ENCODE data around the gene KRTAP17-1.
A peak's percentile ranks its signal among the peaks of the same experiment; 100 is the strongest.

KRTAP17-1 gene

DNA sequence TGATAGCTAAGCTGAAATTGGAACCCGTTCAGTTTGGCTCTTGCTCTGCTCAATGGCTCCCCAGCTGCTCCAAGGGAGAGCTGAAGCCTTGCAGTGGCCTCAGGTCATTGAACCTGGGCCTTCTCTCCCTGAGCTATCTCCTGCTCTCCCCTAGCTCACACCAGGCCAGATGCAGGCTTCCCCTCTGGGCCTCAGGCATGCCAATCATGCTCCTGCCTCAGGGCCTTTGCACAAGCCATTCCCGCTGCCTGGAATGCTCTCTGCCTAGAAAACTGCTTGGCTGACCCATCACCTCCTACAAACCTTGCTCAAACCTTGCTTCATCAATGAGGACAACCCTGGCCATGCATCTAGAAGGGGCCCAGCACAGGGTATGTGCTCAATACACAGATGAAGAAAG, 16.7 kb upstream of the KRTAP17-1 start:
- no peak for DNase-seq (ENCODE audit: low read depth)

DNA sequence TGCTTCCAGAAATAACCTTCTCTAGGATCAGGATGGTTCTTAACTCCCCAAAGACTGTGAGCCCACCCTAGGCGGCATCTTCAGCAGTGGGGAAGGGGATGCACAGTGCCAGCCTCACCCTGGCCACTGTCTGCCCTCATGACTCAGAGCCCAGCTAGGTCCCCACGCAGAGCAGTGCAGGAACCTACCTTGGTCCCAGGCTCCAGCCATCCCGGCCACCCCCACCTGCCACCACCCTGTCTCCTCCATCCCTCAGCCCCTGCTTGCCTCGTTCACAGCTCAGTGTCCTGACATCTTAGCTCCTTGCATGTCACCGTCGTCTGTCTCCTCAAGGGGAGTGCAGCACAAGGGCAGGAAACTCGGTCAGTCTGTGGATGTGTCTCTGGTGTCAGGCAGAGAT, 16.1 kb upstream of the KRTAP17-1 start:
- no peak for DNase-seq (ENCODE audit: low read depth)

DNA sequence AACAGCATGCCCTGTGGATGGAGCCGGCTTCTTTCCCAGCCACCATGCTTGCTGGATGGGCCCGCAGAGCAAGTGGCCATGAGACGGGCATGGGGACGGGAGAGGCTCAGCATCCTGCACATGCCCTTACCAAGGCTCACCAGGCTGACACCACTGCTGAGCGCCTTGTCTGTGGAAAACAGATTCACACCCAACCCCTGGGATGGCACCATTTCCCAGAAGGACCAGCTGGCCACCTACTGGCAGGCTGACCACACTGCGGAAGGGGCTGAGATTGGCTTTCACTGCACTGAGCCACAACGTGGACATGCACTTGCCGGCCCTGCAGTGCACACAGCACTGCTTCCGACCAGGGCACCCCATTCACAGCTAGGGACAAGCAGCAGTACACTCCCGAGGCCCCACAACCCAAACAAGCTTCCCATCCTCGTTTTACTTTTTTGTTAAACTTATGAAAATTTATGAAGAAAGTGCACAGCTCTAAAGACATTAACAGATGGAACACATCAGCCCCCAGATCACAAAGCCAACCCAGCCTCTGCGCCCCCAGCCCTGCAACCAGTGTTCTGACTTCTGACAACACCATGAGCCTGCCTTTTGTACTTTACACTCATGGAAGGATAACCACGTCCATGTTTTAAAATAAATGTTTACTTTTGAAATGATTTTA, 13.9 kb upstream of the KRTAP17-1 start:
- DNase-seq (ENCODE audit: low read depth) = peak; percentile 75

DNA sequence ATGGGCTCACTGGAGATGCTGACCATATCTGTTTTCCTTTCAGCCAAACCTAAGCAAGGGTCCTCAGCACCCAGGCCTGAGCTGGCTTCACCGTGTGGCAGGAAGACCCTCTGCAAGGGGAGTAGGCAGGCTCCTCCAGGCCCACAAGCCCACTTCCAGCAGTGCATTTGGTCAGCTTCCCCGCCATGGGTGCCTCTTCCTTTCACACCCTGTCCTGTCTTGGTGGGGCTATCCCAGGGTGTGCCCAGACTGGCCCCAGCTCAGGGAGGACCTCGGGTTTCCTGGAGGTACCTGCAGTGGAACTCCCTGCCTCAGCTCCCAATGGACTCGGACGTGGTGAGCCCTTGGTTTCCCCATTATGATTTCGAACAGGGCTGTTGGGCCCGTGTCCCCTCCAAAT, 12.7 kb upstream of the KRTAP17-1 start:
- no peak for DNase-seq (ENCODE audit: low read depth)

DNA sequence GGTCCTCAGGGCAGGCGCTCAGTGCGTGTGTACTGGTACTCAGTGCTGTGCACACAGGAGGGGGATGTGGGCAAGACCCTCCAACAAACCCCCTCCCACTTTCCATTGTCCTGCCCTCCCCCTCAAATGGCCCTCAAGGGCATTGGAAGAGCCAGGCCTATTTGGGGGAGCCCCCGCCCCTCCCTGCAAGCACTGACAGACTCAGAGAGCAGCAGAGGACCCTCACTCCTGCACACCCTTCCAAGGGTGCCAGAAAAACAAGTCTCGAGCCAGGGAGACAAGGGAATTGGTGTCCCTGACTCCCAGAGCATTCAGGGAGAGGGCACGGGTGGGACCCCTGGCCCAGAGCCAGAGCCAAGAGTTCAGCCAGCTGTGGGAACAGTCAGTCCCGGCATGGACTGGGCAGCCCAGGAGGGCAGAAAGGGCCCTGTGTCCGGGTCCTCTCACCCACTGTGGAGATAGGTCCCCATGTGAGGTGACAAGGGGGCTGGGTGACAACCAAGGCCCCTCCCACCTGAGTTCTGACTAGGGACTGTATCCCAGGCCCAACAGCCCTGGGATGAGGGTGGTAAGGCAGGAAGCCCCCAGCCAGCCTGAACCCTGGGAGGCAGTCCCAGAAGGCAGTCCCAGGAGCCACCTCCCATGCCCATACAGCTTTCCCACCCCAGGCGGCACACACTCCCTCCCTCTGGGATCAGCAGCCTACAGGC, 12.1 kb upstream of the KRTAP17-1 start:
- DNase-seq (ENCODE audit: low read depth) = no peak

DNA sequence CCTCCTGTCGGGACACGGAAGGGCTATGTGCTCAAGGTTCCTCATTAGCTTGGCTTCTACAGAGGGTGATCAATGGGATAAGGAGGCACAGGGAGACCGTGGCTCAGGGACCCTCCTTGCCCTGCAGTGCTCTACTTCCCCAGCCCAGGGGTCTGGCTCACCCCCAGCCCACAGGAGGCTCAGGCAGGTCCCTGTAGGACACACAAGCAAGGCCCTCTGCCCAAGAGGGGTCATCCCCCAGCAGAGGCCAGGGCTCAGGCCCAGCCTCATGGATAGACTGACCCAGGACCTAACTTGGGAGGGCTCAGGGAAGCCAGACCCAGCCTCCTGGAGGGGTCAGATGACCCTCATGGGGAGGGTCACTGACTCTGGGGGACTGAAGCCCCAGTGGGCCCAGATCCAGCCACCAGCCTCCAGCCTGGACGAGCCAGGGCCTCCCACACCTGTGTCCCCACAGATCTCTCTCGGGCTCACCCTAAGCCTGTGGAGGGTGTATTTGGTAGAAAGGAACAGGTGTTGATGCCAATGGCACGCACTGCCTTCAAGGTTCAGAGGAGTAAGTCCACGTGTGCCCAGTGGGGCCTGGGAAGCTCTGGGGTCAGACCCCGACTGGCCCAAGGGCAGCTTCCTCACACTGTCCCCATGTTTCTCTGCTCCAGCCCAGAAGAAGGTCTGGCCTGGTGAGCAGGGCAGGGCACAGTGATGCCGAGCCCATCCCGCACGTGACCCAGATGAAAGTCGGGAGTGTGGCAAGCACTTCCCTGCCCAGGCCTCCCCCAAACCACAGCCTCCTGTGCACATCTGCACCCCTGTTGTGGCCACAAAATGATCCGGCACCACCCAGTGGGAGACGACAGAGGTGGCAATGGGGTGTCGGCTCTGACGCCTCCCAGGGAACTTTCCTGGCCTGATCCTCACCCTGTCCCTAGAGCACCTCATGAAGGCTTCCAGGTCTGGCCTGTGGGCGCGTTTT, 10.9 kb upstream of the KRTAP17-1 start:
- no peak for DNase-seq (ENCODE audit: low read depth)

DNA sequence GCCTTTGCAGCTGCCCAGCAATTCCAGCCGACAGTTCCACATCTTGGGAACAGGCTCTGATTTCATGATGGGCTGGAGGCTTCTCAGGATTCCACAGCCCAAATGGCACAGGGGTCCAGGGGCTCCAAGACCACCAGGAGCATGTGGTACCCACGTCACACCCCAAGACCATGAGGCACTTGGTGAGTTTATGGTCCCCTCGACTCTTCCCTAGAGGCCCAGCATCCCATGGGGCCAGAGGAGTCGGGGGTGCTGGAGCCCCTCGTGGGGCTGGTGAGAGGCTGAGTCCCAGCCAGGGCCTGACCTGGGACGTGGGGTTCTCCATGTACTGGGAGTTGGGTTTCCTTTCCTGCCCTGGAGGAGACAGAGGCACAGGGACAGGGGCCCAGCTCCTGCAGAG, 10.1 kb upstream of the KRTAP17-1 start:
- no peak for DNase-seq (ENCODE audit: low read depth)

DNA sequence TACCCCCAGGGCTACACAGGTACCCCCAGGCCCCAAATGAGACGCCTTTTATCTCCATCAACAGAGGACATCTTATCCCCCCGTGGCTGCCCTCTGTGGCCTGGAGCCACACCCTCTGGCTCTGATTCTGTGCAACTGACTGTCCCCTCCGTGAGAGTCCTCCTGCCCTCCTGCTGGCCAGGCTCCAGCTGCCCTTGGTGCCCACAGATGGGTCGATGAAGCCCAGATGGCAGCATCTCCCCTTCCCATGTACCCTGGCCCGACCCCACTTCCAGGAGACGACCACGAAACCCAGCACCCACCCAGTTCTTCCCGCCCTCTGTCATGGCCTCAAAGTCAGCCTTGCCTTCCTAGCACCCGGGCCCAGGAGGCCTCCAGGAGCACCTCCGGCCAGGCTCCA, 9.6 kb upstream of the KRTAP17-1 start:
- DNase-seq (ENCODE audit: low read depth) = no peak

DNA sequence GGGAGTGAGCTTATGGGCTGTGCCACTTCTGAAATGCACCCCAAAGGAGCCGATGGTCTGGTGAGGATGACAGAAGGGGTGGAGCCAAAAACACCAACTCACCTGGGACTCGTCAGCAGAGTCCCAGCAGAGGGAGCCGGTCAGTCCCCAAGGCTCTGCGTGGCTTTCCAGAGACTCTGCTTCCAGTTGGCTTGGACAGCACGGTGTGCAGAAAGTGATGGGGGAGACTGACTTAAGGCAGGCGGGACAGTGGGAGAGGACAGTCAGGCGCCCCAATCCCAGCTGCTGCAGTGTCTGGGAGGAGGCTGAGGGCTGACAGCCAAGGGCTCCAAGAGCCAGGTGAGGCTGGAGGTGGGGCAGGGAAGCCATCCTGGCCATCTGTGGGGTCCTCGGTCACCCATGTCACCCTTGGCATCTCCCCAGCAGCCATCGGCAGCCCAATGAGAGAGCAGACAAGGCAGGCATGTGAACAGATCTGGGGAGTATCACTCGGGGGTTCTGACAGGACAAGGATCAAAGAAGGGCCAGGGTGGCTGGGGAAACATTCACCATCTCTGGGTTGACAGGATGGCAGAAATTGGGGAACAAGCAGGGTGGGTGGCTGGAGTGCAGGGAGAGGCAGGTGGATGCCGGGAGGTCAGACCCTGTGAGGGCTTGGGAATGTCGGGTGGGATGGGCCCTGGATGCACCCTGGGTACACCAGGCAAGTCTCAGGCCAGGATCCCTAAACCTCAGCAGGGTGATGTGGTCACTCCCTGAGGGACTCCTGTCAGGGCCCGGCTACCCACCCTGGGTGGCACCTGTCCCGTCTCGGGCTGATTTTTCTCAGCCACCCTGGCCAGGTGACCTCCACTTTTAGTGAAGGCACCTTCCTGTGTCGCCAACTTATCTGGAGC, 8.9 kb upstream of the KRTAP17-1 start:
- peak; percentile 18 for DNase-seq (ENCODE audit: low read depth)

DNA sequence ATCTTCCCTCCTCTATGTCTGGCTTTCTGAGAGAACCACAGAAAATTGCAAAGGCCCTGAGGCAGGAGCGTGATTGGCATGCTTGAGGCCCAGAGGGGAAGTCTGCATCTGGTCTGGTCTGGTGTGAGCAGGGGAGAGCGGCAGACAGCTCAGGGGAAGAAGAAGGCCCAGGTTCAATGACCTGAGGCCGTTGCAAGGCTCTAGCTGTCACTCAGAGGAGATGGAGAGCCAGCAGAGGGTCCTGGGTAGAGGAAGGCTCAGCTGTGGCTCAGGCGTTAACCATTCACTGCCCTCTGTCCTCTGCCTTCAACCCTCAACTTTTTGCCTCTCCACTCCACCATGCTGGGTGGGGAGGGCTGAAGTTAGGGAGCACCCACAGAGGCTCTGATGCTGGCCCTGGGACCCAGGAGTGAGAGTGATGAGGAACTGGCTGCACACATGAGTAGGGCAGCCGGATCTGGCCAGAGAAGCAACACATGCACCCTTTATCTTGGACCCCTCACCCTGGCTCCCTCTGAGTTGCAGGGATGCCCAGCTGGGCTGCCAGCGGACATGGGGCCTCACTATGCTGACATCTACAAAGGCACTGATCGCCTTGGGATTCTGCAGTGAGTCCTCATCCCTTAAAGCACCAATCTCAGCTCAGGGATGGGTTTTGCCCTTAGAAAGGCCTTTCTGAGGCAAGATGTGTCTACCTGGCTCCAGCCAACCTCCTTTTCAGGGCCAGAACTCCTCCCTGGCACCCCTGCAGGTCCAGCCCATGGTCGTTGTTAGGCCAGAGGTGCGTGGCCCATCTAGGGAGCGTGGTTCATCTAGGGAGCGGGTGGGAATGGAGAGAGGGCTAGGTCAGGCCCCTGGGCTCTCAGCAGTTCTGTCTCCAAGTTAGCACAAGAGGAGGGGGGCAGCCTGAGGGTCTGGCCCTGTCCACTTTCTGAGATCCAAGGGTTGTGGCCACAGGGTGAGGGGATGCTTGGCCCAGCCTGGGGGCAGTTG, 7.7 kb upstream of the KRTAP17-1 start:
- DNase-seq (ENCODE audit: low read depth) = peak; percentile 15

DNA sequence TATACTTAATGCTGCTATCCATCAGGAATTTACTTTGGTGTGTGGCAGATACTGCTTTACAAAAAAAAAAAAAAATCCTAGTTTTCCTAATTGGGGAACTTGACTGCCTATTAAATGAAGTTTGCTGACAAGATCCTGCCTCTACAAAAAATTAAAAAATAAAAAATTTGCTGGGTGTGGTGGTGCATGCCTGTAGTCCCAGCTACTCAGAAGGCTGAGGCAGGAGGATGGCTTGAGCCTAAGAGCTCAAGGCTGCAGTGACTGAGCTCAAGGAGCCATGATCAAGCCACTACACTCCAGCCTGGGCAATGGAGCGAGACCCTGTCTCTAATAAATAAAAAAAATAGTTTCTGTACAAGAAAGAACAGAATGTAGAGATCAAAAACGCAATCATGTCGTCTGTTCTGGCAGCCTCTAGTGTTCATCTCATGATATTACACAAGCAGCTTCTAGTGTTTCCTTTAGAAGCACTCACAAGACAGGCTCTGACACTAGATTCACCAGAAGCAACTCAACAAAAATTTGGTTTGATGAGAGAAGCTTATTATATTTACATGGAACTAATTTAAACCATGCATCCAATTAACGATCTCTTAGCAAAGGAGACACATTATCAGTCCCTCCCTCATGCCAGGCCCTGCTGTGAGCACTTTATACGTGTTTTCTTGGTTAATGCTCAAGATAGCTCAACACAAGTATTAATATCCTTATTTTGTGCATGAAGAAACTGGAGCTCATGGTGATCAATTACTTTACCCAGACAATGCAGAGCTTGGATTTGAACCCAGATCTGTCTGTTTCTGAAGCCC, 6.8 kb upstream of the KRTAP17-1 start:
- peak; percentile 76 for DNase-seq (ENCODE audit: low read depth)

DNA sequence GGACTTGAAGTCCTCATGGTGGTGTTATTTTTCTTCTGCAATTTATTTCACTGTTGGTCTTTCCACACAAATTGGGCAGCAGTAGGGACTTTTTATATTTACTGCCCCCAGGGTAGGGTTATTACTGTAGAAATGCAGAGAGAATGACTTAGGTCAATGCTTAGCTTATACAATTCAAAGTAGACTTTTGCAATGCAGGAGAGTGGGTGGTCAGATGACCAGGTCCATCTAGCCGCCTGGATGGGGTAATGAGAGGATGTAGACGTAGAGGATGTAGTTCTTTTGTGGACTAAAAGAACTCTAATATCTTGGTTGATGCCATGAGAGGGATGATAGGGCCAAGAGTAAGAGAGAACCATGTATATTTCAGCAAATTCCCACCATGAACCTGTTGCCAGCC, 2.7 kb upstream of the KRTAP17-1 start:
- no peak for DNase-seq (ENCODE audit: low read depth)

DNA sequence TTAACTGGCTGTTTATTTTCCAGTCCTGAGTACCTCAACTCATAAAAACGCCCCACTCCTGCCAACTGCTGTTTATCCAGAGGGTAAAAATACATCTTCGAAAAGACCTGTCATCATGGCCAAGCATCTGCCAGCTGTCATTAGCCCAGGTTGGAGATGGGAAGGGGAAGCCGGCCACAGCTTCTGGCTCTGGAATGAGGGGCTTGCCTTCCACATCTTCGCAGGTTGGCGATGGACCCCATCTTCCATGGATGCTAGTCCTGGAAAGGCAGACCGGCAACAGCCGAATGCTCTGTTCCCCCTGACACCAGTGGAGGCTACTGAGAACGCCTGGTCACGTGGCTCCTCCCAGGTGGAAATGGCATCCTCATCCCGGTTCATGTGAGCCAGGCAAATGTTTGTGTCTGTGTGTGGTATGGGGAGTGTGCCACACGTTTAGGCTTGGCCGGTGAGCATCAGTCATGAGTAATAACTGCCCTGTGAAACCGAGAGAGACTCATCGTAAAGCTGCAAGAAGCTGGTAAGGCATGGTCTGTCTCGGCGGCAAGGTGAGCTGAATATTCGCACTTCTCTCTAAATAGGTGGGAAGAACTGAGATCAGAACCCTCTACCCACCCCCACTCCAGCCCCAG, 420 bp upstream of the KRTAP17-1 start:
- no peak for DNase-seq (ENCODE audit: low read depth)

DNA sequence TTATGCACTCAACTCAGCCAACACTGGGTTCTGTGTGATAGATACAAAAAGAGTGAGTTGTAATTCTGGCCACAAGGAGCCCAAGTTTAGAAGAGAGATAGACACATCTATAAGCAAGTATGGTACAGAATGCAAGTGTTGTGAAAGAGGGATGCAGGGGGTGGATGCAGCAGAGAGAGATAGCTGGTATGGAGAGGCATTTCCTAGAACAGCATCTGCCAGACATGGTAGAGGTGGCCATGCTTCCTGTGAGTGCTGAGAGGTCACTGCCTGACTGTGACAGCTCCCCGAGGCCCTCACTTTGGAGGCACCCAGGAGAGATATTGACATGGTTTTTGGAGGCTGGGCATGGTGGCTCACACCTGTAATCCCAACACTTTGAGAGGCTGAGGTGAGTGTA, 4.4 kb downstream of the KRTAP17-1 start:
- no peak for DNase-seq (ENCODE audit: low read depth)

DNA sequence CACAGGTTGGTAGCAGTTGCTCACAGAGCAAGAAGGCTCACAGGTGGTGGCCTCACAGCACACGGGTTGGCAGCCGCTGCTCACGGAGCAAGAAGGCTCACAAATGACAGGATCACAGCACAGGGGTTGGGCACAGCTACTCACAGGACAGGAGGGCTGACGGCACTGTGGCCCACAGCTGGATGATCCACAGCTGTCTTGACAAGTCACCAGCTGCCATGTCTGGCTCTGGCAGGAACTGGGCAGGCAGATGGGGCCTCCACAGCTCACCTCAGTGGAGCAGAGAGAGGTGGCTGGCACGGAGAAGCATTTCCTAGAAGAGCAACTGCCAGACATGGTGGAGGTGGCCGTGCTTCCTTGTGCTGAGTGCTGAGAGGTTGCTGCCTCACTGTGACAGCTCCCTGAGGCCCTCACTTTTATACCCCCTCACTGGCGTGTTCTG, 6.6 kb downstream of the KRTAP17-1 start, which contains the start of gene KRTAP16-1:
KRTAP16-1 (minus strand) TSS at position 392 of the 442 bp plus-strand sequence; CDS start at position 336, 56 bp downstream.
- no peak for DNase-seq (ENCODE audit: low read depth)

DNA sequence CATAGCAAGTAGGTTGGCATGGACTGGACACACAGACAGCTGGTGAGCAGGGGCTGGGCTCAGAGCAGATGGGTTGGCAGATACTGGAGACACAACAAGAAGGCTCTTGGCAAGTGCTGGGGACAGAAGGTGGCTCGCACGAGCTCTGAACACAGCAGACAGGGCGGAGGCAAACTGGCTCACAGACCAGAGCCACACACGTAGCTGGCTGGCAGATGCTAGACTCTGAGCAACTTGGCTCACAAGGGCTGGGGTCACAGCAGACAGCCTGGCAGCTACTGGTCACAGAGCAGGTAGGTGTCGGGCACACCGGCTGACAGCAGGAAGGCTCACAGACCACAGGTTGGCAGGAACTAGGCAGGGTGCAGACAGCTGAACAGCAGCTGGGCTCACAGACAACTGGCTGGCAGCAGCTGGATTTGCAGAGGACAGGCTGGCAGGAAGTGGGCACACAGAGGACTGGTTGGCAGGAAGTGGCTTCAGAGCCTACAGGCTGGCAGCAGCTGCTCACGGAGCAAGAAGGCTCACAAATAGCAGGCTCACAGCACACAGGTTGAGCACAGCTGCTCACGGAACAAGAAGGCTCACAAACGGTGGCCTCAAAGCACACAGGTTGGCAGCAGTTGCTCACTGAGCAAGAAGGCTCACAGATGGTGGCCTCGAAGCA, 7.1 kb downstream of the KRTAP17-1 start:
- DNase-seq (ENCODE audit: low read depth) = peak; percentile 10

DNA sequence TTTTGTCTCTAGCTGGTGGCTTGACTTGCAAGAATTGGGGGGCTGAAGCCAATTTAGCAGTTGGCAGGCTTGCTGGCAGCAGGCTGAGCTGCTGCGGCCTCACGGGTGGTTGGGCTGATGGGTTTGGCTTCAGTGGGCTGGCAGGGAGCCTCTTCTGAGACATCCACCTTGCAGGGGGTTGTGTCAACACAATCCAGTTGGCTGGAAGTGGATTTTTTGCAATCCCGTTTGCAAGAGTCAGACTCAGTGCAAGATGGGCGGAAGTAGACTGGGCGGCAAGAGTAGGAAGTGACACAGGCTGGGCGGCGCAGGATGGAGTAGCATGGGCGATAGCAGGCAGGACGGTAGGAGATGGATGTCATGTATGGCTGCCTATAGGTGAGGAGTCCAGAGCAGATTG, 7.9 kb downstream of the KRTAP17-1 start:
- DNase-seq (ENCODE audit: low read depth) = peak; percentile 9

DNA sequence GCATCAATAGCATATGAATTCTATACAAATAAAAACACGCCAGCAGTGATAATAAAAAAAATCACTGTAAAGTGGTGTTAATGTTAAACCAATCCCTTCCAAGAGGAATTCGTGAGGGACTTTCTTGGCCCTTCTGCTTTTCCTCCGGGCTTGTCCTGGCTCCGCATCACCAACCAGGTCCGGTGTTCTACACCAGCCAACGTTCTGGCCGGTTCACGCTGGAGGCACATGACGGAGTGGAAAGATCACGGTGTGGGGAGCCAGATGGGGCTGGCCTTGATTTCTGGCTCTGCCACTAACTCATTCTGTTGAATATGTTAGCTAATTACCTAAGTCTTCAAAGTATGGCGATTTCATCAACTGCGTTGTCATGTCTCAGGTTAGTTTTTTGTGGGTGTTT, 11.4 kb downstream of the KRTAP17-1 start:
- no peak for DNase-seq (ENCODE audit: low read depth)
